HG03457 (cell line): ENCODE results near the gene MAPK8IP1.
A peak's percentile ranks its signal among the peaks of the same experiment; 100 is the strongest.

ENCODE experiments used
- ATAC-seq: cut with Tn5 transposase; IDR thresholded peaks from one replicate; pipeline ENCODE4 v1.9.1; 2021; ENCODE audit warnings: moderate number of reproducible peaks; ENCODE audit not compliant: unreplicated experiment

The MAPK8IP1 gene

GRCh38 chr11:45924036-45924915 lies 38.8 kb downstream of the MAPK8IP1 start:
- ATAC-seq: no peak

DNA sequence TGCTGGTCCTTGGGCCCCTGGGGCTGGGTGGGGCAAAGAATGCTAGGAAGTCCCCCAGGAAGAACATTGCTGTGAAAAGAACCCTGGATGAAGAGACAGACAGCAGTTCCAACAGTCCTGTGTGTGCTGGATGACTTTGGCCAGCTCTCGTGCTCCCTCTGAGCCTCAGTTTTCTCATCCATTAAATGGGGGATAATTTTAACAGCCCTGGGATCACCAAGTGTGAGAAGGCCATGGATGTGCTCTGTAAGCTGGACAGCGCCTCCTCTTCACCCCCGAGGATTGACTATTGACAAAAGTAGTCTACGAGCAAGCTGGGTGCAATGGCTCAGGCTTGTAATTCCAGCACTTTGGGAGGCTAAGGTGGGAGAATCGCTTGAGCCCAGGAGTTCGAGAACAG lies 39.5 kb downstream of the MAPK8IP1 start:
- ATAC-seq: no peak

DNA sequence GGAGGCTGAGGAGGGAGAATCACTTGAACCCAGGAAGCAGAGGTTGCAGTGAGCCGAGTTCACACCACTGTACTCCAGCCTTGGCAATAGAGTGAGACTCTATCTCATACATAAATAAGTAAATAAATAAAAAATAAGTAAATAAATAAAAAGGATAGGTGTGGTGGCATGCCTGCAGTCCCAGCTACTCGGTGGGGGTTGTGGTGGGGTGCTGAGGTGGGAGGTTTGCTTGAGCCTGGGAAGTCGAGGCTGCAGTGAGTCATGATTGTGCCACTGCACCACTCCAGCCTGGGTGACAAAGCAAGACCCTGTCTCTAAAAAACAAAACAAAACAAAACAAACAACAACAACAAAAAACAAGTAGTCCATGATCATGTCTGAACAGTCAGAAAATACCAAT lies 40.1 kb downstream of the MAPK8IP1 start:
- no peak for ATAC-seq

DNA sequence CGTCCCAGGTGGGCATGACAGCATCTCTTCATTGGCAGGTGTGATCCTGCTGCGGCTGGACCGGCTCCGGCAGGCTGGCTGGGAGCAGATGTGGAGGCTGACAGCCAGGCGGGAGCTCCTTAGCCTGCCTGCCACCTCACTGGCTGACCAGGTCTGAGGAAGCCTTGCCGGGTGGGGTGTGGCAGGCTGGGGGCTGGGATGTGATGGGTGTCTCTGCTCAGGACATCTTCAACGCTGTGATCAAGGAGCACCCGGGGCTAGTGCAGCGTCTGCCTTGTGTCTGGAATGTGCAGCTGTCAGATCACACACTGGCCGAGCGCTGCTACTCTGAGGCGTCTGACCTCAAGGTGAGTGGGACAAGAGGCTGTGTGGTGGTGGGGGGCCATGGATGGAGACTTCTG lies 40.5 kb downstream of the MAPK8IP1 start:
- no peak for ATAC-seq

GRCh38 chr11:45926536-45927331 lies 41.3 kb downstream of the MAPK8IP1 start:
- no peak for ATAC-seq

- ATAC-seq: no peak
These were observed 41.9 kb downstream of the MAPK8IP1 start for GRCh38 chr11:45927332-45927683.

GRCh38 chr11:45927684-45928413 lies 42.4 kb downstream of the MAPK8IP1 start:
- ATAC-seq: no peak

- no peak for ATAC-seq
These were observed 43.2 kb downstream of the MAPK8IP1 start for GRCh38 chr11:45928535-45929215.

GRCh38 chr11:45929486-45930030 lies 44.1 kb downstream of the MAPK8IP1 start:
- peak; percentile 21 for ATAC-seq

DNA sequence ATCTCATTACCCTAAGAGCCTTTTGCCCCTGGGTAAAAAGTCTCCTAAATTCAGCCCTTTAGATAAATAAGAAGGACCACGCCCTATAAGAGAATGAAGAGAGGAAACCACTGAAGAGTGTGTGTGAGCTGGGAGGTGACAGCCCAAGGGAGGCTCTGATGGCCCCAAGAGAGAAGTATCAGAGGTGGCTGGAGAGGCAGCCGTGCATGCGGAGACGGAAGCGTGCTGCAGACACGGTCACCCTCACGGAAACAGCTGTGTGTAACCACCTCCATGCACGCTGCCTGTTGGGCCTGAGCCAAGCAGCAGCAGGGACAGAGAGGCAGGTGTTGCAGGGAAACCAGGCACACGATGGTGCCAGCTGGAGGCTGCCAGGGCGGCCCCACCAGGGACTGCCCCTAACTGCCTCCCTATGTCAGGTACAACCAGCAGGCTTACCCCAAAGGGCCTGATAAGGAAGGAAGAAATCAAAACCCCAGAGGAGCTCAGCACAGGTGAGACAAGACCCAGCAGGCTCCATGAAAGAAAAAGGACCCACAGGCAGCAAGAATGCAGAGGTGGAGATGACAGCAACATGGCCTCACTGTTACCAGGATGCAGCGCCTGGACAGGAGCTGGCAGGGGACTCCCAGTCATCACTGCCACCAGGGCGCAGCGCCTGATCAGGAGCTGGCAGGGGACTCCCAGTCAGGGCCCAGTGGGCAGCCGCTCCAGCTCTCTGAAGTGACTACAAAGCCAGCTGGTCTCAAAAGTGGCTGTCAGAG lies 44.8 kb downstream of the MAPK8IP1 start:
- ATAC-seq: peak; percentile 79

DNA sequence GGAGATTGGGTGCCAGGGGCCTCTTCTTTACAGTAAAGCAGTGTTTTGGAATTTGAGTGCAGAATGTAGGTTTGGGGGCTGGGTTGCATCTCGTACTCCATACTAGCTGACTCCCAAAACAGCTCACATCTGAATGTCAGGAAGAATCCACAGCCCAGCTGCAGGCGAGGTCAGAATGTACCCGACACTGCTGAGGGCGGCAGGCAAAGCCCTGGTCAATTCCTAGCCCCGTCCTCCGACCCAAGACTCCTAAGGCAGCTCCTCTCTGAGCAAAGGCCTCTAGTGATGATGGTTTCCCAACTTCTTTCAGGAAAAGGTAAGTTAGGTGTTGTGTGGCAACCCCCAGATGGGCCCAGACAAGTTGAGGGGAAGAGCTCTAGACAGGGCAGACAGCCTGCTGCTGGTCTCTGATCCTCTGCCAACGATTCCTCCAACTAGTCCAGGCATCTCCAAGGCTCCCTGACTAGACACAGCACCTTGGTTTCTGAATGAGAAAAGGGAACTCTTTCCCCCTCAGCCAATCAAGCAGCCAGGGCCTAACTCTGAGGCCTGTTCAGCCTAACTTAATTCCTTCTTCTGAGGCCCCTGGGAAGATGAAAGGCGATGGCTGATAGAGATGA lies 45.6 kb downstream of the MAPK8IP1 start:
- ATAC-seq: no peak

GRCh38 chr11:45931739-45932138 lies 46.3 kb downstream of the MAPK8IP1 start:
- no peak for ATAC-seq

DNA sequence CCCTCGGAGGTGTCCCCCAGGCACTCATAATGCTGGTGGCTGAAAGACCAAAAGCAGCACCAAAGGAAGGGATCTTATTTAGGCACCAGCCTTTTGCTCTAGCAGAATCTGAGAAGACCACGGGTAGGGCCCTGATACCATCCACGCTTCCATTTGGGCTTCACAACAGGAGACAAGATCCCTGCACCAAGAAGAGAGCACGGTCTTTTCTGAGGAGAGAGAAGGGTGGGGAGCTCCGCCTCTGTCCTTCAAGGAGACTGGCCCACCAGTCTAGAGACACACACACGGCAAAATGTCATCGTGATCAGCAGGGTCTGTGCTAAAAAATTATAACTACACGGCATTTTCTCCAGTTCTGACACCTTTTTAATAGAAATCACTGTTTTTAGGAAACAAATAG lies 46.8 kb downstream of the MAPK8IP1 start:
- ATAC-seq: no peak

GRCh38 chr11:45933131-45933831 lies 47.8 kb downstream of the MAPK8IP1 start:
- no peak for ATAC-seq

DNA sequence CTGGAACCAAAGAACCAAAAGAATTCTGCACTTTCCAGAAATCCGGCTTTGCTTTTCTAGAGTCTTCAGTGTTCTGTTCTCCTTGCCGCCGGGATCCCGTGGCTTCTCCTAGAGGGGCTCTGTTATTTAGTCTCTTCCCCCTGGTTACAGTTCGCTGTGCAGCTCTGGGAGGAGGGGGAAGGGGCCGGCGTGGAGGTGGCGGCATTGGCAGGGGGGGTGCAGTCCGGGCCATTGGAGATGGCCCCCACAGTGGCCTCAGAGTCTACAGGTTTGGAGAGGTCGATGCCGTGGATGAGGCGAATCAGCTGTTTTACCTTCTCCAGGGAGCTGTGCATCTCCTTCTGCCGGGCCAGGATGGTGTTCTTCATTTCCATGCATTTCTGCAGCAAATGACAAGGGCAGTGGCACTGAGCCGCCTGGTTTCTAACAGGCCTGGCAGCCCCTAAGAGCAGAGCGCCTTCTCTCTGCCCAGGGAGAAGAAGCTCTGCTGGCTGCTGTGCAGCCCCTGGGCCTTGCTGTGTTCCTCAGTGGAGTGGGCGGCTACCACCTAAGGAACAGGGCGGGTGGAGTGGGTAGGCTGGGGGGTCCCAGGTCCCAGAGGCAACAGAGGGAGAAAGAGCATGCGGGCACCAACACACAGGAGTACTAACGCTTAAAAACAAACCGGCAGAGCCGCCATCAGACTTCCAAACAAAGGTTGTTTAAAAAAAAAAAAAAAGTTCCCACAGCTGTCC lies 48.6 kb downstream of the MAPK8IP1 start:
- no peak for ATAC-seq

- no peak for ATAC-seq
These were observed 49.3 kb downstream of the MAPK8IP1 start for GRCh38 chr11:45934580-45935318.

GRCh38 chr11:45935349-45936064 lies 50.1 kb downstream of the MAPK8IP1 start:
- ATAC-seq: no peak
